ENCODE data around the gene VHLL. TPM values are rescaled to one million over a fixed set of nuclear protein-coding genes. Genes with fewer than 3 reads are reported as not detected.

The VHLL gene
- total and polyA plus RNA-seq, 3 donors from 2014 or later = 1.7 to 1.8 TPM; not detected in 1

GRCh38 chr1:156293895-156294294 lies 5.2 kb downstream of the VHLL start:
- no peak for DNase-seq
- H3K4me1 ChIP-seq = peaks cover 4% of the 10 kb centered on the region
- H3K27ac ChIP-seq = no peak overlapping the region
- WGBS, 2 donors = 93 to 97% methylated on average over 8 to 9 of the region's 9 CpGs
- H3K36me3 ChIP-seq (ENCODE audit: low read depth, missing control alignments) = no peaks in the 10 kb centered on the region
- no peak overlapping the region for H3K4me3 ChIP-seq
- no peak for TF ChIP-seq CTCF (IDR thresholded peaks at IDR 0.05)
- TF ChIP-seq POLR2A (IDR thresholded peaks at IDR 0.05) = no peak
- no peaks in the 10 kb centered on the region for H3K27me3 ChIP-seq
- no peaks in the 10 kb centered on the region for H3K9me3 ChIP-seq
- intact Hi-C loops (cut with DNase I; ENCODE audit: low total_unique reads) = no loop called here

- H3K4me3 ChIP-seq = no peak overlapping the region
- no peaks in the 10 kb centered on the region for H3K27me3 ChIP-seq
- TF ChIP-seq POLR2A (IDR thresholded peaks at IDR 0.05) (no peak), CTCF (IDR thresholded peaks at IDR 0.05) (no peak)
- no peaks in the 10 kb centered on the region for H3K36me3 ChIP-seq (ENCODE audit: low read depth, missing control alignments)
- 86 to 95% methylated on average over 7 to 8 of the region's 8 CpGs for WGBS, 2 donors
- no peak for DNase-seq
- no peak overlapping the region for H3K27ac ChIP-seq
- intact Hi-C loops (cut with DNase I; ENCODE audit: low total_unique reads) = no loop called here
- H3K9me3 ChIP-seq = no peaks in the 10 kb centered on the region
- H3K4me1 ChIP-seq = peaks cover 4% of the 10 kb centered on the region
Observed at GRCh38 chr1:156293098-156293434, 6.0 kb downstream of the VHLL start.

- peak; percentile 91 for DNase-seq
- Histone ChIP-seq H3K27me3 (no peaks in the 10 kb centered on the region), H3K27ac (peak overlapping the region; percentile 16 to 75), H3K9me3 (no peaks in the 10 kb centered on the region), H3K4me3 (peak overlapping the region; percentile 44 to 52), H3K36me3 (ENCODE audit: low read depth, missing control alignments) (no peaks in the 10 kb centered on the region), H3K4me1 (peaks cover 4% of the 10 kb centered on the region)
- 11% methylated on average over 21 to 37 of the region's 37 CpGs for WGBS, 2 donors
- TF ChIP-seq CTCF (IDR thresholded peaks at IDR 0.05) (no peak), POLR2A (IDR thresholded peaks at IDR 0.05) (no peak)
- intact Hi-C loops (cut with DNase I; ENCODE audit: low total_unique reads) = no loop called here
Observed at GRCh38 chr1:156291226-156292061, 7.7 kb downstream of the VHLL start.

- no peak overlapping the region for H3K27ac ChIP-seq
- no peaks in the 10 kb centered on the region for H3K9me3 ChIP-seq
- no peak overlapping the region for H3K4me3 ChIP-seq
- DNase-seq = no peak
- no peaks in the 10 kb centered on the region for H3K36me3 ChIP-seq (ENCODE audit: low read depth, missing control alignments)
- H3K27me3 ChIP-seq = no peaks in the 10 kb centered on the region
- intact Hi-C loops (cut with DNase I; ENCODE audit: low total_unique reads) = no loop called here
- TF ChIP-seq CTCF (IDR thresholded peaks at IDR 0.05) (no peak), POLR2A (IDR thresholded peaks at IDR 0.05) (no peak)
- peaks cover 4% of the 10 kb centered on the region for H3K4me1 ChIP-seq
Observed at GRCh38 chr1:156289857-156290256, 9.2 kb downstream of the VHLL start.

GRCh38 chr1:156286061-156286460 lies 13.0 kb downstream of the VHLL start:
- Histone ChIP-seq H3K36me3 (ENCODE audit: low read depth, missing control alignments) (no peaks in the 10 kb centered on the region), H3K9me3 (no peaks in the 10 kb centered on the region), H3K4me3 (no peak overlapping the region), H3K27me3 (no peaks in the 10 kb centered on the region), H3K27ac (no peak overlapping the region), H3K4me1 (peaks cover 18% of the 10 kb centered on the region)
- no peak for DNase-seq
- WGBS, 2 donors = 94 to 96% methylated on average over 8 of the region's 8 CpGs
- intact Hi-C loops (cut with DNase I; ENCODE audit: low total_unique reads) = no loop called here
- TF ChIP-seq CTCF (IDR thresholded peaks at IDR 0.05) (no peak), POLR2A (IDR thresholded peaks at IDR 0.05) (no peak)
